TTC549 (cell line): ENCODE data around the gene MRPS23.

Experiments
- FAIRE-seq: peaks from 2 replicates; lab custom pipeline; 2012; peaks lifted over from hg19 to GRCh38; lab: Jason Lieb, UNC

The MRPS23 gene

GRCh38 chr17:57879437-57880085, 29.7 kb upstream of the MRPS23 start:
- no peak for FAIRE-seq

- no peak for FAIRE-seq
Observed at GRCh38 chr17:57877803-57878377, 28.0 kb upstream of the MRPS23 start.

- FAIRE-seq = no peak
Observed at GRCh38 chr17:57876866-57877237, 27.0 kb upstream of the MRPS23 start.

GRCh38 chr17:57876023-57876865, 26.4 kb upstream of the MRPS23 start:
- no peak for FAIRE-seq

- no peak for FAIRE-seq
Observed at GRCh38 chr17:57875290-57876022, 25.6 kb upstream of the MRPS23 start.

- FAIRE-seq = no peak
Observed at GRCh38 chr17:57874434-57875289, 24.8 kb upstream of the MRPS23 start.

GRCh38 chr17:57874058-57874419, 24.2 kb upstream of the MRPS23 start:
- no peak for FAIRE-seq

GRCh38 chr17:57873261-57874057, 23.6 kb upstream of the MRPS23 start:
- FAIRE-seq = no peak

- no peak for FAIRE-seq
Observed at GRCh38 chr17:57872536-57872935, 22.7 kb upstream of the MRPS23 start.

- FAIRE-seq = no peak
Observed at GRCh38 chr17:57871863-57872262, 22.0 kb upstream of the MRPS23 start.

- FAIRE-seq = no peak
Observed at GRCh38 chr17:57871155-57871554, 21.3 kb upstream of the MRPS23 start.

- FAIRE-seq = no peak
Observed at GRCh38 chr17:57870283-57870635, 20.4 kb upstream of the MRPS23 start.

- no peak for FAIRE-seq
Observed at GRCh38 chr17:57869617-57870282, 19.9 kb upstream of the MRPS23 start.

- FAIRE-seq = no peak
Observed at GRCh38 chr17:57868910-57869616, 19.2 kb upstream of the MRPS23 start.

GRCh38 chr17:57868007-57868909, 18.4 kb upstream of the MRPS23 start:
- no peak for FAIRE-seq

- FAIRE-seq = no peak
Observed at GRCh38 chr17:57867126-57867525, 17.3 kb upstream of the MRPS23 start.

GRCh38 chr17:57866723-57867122, 16.9 kb upstream of the MRPS23 start:
- no peak for FAIRE-seq

GRCh38 chr17:57866319-57866718, 16.5 kb upstream of the MRPS23 start:
- no peak for FAIRE-seq

- no peak for FAIRE-seq
Observed at GRCh38 chr17:57864273-57864672, 14.4 kb upstream of the MRPS23 start.
